ENCODE results near the gene BARX2. TPM values are rescaled to one million over a fixed set of nuclear protein-coding genes. Genes with fewer than 3 reads are reported as not detected.

The BARX2 gene
- total RNA-seq, 1 donor from 2014 or later: 7.0 TPM

Other genes with a start within 250 kb of the BARX2 start
- 41.5 TPM for gene ARHGAP32, start 183.5 kb upstream of the BARX2 start, total RNA-seq